IMR-90 (cell line): ENCODE measurements around the gene PTCH1. TPM values are rescaled to one million over a fixed set of nuclear protein-coding genes. Genes with fewer than 3 reads are reported as not detected.

ENCODE experiments used
- ATAC-seq: fragments of 200-7000 bp; cut with Tn5 transposase; 2 replicates; pipeline ENCODE4 v1.9.1; 2020; ENCODE audit warnings: low read depth, mild to moderate bottlenecking, moderate library complexity
- BruUV-seq: library from RNA; stranded (reverse); fragments of 400-500 nt; replicated peaks from 2 replicates; lab custom pipeline; 2021; lab: Mats Ljungman, UMichigan
- CTCF ChIA-PET: fragments of 300-600 bp; formaldehyde crosslinking; extraction: SDS; loops from one replicate; lab custom pipeline; 2021; ENCODE audit warnings: antibody characterized with exemption; lab: Yijun Ruan, JAX
- POLR2A ChIA-PET: fragments of 300-600 bp; sonication (Branson Sonifier 250); formaldehyde crosslinking; loops from one replicate; lab custom pipeline; 2022; ENCODE audit warnings: antibody characterized with exemption; ENCODE audit not compliant: unreplicated experiment; lab: Charles Lee
- DNase-seq: peaks from one replicate; pipeline ENCODE4 v3.0.0; 2013
- H2AFZ ChIP-seq: replicated peaks from 2 replicates; pipeline ENCODE3; 2013; ENCODE audit warnings: low read length, mild to moderate bottlenecking; ENCODE audit not compliant: poor library complexity
- H2AK5ac ChIP-seq: 2 replicates; pipeline ENCODE4 v1.6.1; 2013; ENCODE audit warnings: low read depth, low read length, inconsistent platforms
- H2AK9ac ChIP-seq: replicated peaks from 2 replicates; pipeline ENCODE3; 2013; ENCODE audit warnings: mild to moderate bottlenecking, low read depth, low read length, moderate library complexity; ENCODE audit not compliant: poor library complexity
- H2BK120ac ChIP-seq: 2 replicates; pipeline ENCODE4 v1.6.1; 2013; ENCODE audit warnings: low read depth, low read length, inconsistent platforms
- H2BK15ac ChIP-seq: 3 replicates; pipeline ENCODE4 v1.6.1; 2013; ENCODE audit warnings: low read depth, low read length, inconsistent platforms
- H2BK20ac ChIP-seq: 2 replicates; pipeline ENCODE4 v1.6.1; 2013; ENCODE audit warnings: low read depth, mild to moderate bottlenecking, inconsistent platforms, low read length, moderate library complexity
- H2BK5ac ChIP-seq: 2 replicates; pipeline ENCODE4 v1.6.1; 2013; ENCODE audit warnings: mild to moderate bottlenecking, low read depth, low read length, inconsistent platforms; ENCODE audit not compliant: poor library complexity, severe bottlenecking
- H3K14ac ChIP-seq: replicated peaks from 2 replicates; pipeline ENCODE4 v1.6.1; 2013; ENCODE audit warnings: low read depth, low read length, inconsistent platforms
- H3K18ac ChIP-seq: 2 replicates; pipeline ENCODE4 v1.6.1; 2013; ENCODE audit warnings: low read depth, low read length, control low read depth
- H3K23ac ChIP-seq: 2 replicates; pipeline ENCODE4 v1.6.1; 2013; ENCODE audit warnings: low read depth, low read length, inconsistent platforms
- H3K27ac ChIP-seq: 2 replicates; pipeline ENCODE4 v1.5.1; 2013; ENCODE audit warnings: mild to moderate bottlenecking, control low read depth, low read length; ENCODE audit not compliant: insufficient read depth
- H3K27me3 ChIP-seq: 2 replicates; pipeline ENCODE4 v1.6.1; 2013; ENCODE audit warnings: low read length; ENCODE audit not compliant: control insufficient read depth, insufficient read depth
- H3K36me3 ChIP-seq: 2 replicates; pipeline ENCODE4 v1.6.1; 2013; ENCODE audit warnings: low read length, mixed read lengths; ENCODE audit not compliant: control insufficient read depth, insufficient read depth
- H3K4ac ChIP-seq: 2 replicates; pipeline ENCODE4 v1.6.1; 2013; ENCODE audit warnings: low read depth, low read length, inconsistent platforms
- H3K4me1 ChIP-seq: 2 replicates; pipeline ENCODE4 v1.6.1; 2013; ENCODE audit warnings: low read length, mixed read lengths; ENCODE audit not compliant: control insufficient read depth, insufficient read depth
- H3K4me2 ChIP-seq: 2 replicates; pipeline ENCODE4 v1.6.1; 2013; ENCODE audit warnings: low read depth, mild to moderate bottlenecking, control low read depth, low read length, moderate library complexity
- H3K4me3 ChIP-seq: 2 replicates; pipeline ENCODE4 v1.5.1; 2013; ENCODE audit warnings: low read depth, mild to moderate bottlenecking, control low read depth, low read length, moderate library complexity; ENCODE audit not compliant: insufficient read depth
- H3K56ac ChIP-seq: 2 replicates; pipeline ENCODE4 v1.6.1; 2013; ENCODE audit warnings: low read length, inconsistent platforms; ENCODE audit not compliant: insufficient read depth; ENCODE audit errors: extremely low read depth
- H3K79me1 ChIP-seq, 2 experiments: 2 replicates each; pipeline ENCODE4 v1.6.1; 2013; ENCODE audit warnings: low read length in 2 of 2, inconsistent platforms in 1 of 2, low read depth in 1 of 2
- H3K9ac ChIP-seq: 2 replicates; pipeline ENCODE4 v1.6.1; 2013; ENCODE audit warnings: low read depth, low read length, control low read depth
- H3K9me1 ChIP-seq: 2 replicates; pipeline ENCODE4 v1.6.1; 2013; ENCODE audit warnings: low read length, inconsistent platforms; ENCODE audit not compliant: insufficient read depth
- H3K9me3 ChIP-seq: 2 replicates; pipeline ENCODE4 v1.6.1; 2013; ENCODE audit warnings: low read length; ENCODE audit not compliant: control insufficient read depth, insufficient read depth
- H4K20me1 ChIP-seq: 2 replicates; pipeline ENCODE4 v1.6.1; 2013; ENCODE audit warnings: low read length, inconsistent platforms; ENCODE audit not compliant: insufficient read depth
- H4K5ac ChIP-seq: 2 replicates; pipeline ENCODE4 v1.6.1; 2013; ENCODE audit warnings: mild to moderate bottlenecking, low read depth, low read length, control low read depth
- H4K8ac ChIP-seq, 2 experiments: 2 replicates each; pipeline ENCODE4 v1.6.1; 2013; ENCODE audit warnings: low read depth in 2 of 2, low read length in 2 of 2, control low read depth in 1 of 2, inconsistent platforms in 1 of 2
- H4K91ac ChIP-seq: 2 replicates; pipeline ENCODE4 v1.6.1; 2013; ENCODE audit warnings: low read depth, low read length, inconsistent platforms; ENCODE audit not compliant: insufficient read depth
- BHLHE40 ChIP-seq: fragments of 150-350 bp; IDR thresholded peaks from 2 replicates; pipeline ENCODE4 v1.6.1; 2016; ENCODE audit warnings: mild to moderate bottlenecking, low read depth, low read length
- CEBPB ChIP-seq: IDR thresholded peaks from 2 replicates; pipeline ENCODE4 v1.6.1; 2012; ENCODE audit warnings: low read depth, low read length, improper control_type of control experiment
- CHD1 ChIP-seq: IDR thresholded peaks from 2 replicates; pipeline ENCODE4 v1.6.1; 2012; ENCODE audit warnings: low read depth, low read length, improper control_type of control experiment
- FOS ChIP-seq: fragments of 150-350 bp; IDR thresholded peaks from 2 replicates; pipeline ENCODE4 v1.6.1; 2016; ENCODE audit warnings: low read depth, low read length
- MAFK ChIP-seq: IDR thresholded peaks from 2 replicates; pipeline ENCODE4 v1.6.1; 2012; ENCODE audit warnings: low read depth, low read length, improper control_type of control experiment
- MAZ ChIP-seq: IDR thresholded peaks from 2 replicates; pipeline ENCODE4 v1.6.1; 2012; ENCODE audit warnings: low read depth, mild to moderate bottlenecking, low read length, improper control_type of control experiment, moderate library complexity, borderline replicate concordance
- MXI1 ChIP-seq: IDR thresholded peaks from 2 replicates; pipeline ENCODE4 v1.6.1; 2012; ENCODE audit warnings: low read depth, mild to moderate bottlenecking, low read length, moderate library complexity, borderline replicate concordance
- NFE2L2 ChIP-seq: fragments of 150-350 bp; IDR thresholded peaks from 2 replicates; pipeline ENCODE4 v1.6.1; 2016; ENCODE audit warnings: low read depth, mild to moderate bottlenecking, low read length
- POLR2A ChIP-seq: IDR thresholded peaks from 2 replicates; pipeline ENCODE4 v1.6.1; 2012; ENCODE audit warnings: mild to moderate bottlenecking, low read depth, low read length
- RAD21 ChIP-seq: IDR thresholded peaks from 2 replicates; pipeline ENCODE4 v1.6.1; 2012; ENCODE audit warnings: low read length, improper control_type of control experiment
- RCOR1 ChIP-seq: IDR thresholded peaks from 2 replicates; pipeline ENCODE4 v1.6.1; 2012; ENCODE audit warnings: mild to moderate bottlenecking, low read length, improper control_type of control experiment; ENCODE audit not compliant: insufficient replicate concordance
- RFX5 ChIP-seq: IDR thresholded peaks from 2 replicates; pipeline ENCODE4 v1.8.0; 2012; ENCODE audit warnings: low read depth, mild to moderate bottlenecking, low read length, moderate library complexity
- SMC3 ChIP-seq: fragments of 150-350 bp; IDR thresholded peaks from 2 replicates; pipeline ENCODE4 v1.6.1; 2016; ENCODE audit warnings: low read depth, mild to moderate bottlenecking, antibody characterized with exemption, low read length, moderate library complexity
- WGBS, 2 experiments: methylation state at CpG; one replicate each; pipeline versions ENCODE4 v1.1.5 to v1.1.7; 2013; ENCODE audit warnings: missing lambda C conversion rate in 2 of 2; ENCODE audit not compliant: insufficient read length in 1 of 2; ENCODE audit errors: extremely low coverage in 2 of 2; 5-methylcytosine and 5-hydroxymethylcytosine counted together
- dilution Hi-C: fragments of 300-500 bp; cut with HindIII; formaldehyde crosslinking; loops from one replicate; pipeline ENCODE4 v1.14.3; 2018; ENCODE audit warnings: low sequenced_read_pairs; ENCODE audit not compliant: unreplicated experiment
- in situ Hi-C: fragments of 300-500 bp; cut with MboI; formaldehyde crosslinking; loops from 3 replicates; pipeline ENCODE4 v1.14.3; 2019; ENCODE audit warnings: low sequenced_read_pairs, inconsistent platforms, mixed read lengths
- intact Hi-C: fragments of 100-400 bp; cut with micrococcal nuclease; formaldehyde crosslinking; loops from 2 replicates; pipeline ENCODE4 v1.10.0; 2022
- polyA plus RNA-seq, 3 experiments: library from polyadenylated mRNA; depleted of rRNA; stranded (reverse); fragments of >200 nt; gene quantifications; 2 replicates each; pipeline ENCODE4 v1.2.3, GENCODE V29; 2012; ENCODE audit warnings: low replicate concordance in 1 of 3
- total RNA-seq: library from RNA; depleted of rRNA; stranded (reverse); fragments of >200 nt; gene quantifications from 2 replicates; pipeline ENCODE4 v1.2.3, GENCODE V29; 2012
- TF ChIP-seq, protein P1 (sequence below): fragments of 150-350 bp; IDR thresholded peaks from 2 replicates; pipeline ENCODE4 v1.6.1; 2017; ENCODE audit warnings: mild to moderate bottlenecking, antibody characterized with exemption, low read length, low read depth
- TF ChIP-seq, protein P2 (sequence below): conservative IDR thresholded peaks from 2 replicates; pipeline ENCODE4 v1.5.1; 2012; ENCODE audit warnings: mild to moderate bottlenecking, low read depth, low read length, improper control_type of control experiment
- TF ChIP-seq, protein P3 (sequence below): fragments of 150-350 bp; IDR thresholded peaks from 2 replicates; pipeline ENCODE4 v1.6.1; 2016; ENCODE audit warnings: low read depth, mild to moderate bottlenecking, low read length, moderate library complexity, borderline replicate concordance

PTCH1 gene
- total and polyA plus RNA-seq, 2 of the 4 experiments (the other 2 are of a cell fraction): 4.1 to 5.0 TPM

DNA sequence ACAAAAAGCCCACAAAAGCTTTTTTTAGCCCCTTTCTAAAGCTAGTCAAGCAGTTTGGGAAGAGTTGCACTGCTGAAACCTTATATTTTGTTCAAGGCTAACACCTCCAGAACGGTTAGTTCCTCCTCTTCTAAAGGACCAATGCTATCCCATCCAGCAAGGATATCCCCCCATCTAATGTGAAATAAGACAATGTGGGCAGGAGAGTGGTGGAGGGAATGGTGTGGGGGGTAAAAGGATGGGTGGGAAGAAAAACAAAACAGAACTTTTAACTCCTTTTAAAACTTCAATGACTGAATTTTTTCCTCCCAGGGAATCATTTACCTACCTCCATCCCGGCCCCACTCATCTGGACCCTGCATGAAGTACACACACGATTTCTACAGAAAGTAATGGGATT is 21.2 kb downstream of the PTCH1 start:
- Histone ChIP-seq H3K27ac (no peak overlapping the region), H2BK5ac (no peak overlapping the region), H3K4ac (no peak overlapping the region), H3K9ac (no peak overlapping the region), H2AFZ (no peak overlapping the region), H4K5ac (no peak overlapping the region), H2BK20ac (no peak overlapping the region), H3K18ac (no peak overlapping the region), H3K9me1 (peaks cover 20% of the 10 kb centered on the region; the same call in 1 of the 2 replicates), H3K4me2 (no peak overlapping the region), H3K9me3 (no peaks in the 10 kb centered on the region), H3K79me1 (peaks cover 31 to 70% of the 10 kb centered on the region in 2 experiments; a peak in 3 of 4 replicates), H4K20me1 (peaks cover 44% of the 10 kb centered on the region), H3K56ac (no peak overlapping the region), H3K23ac (no peak overlapping the region), H2AK9ac (no peak overlapping the region), H3K27me3 (no peaks in the 10 kb centered on the region), H2AK5ac (no peak overlapping the region), H4K91ac (0 out of 2 replicates have a peak overlapping the region, but pooled peaks have one; percentile 20), H3K14ac (no peak overlapping the region), H3K4me3 (no peak overlapping the region), H3K36me3 (peaks cover 4% of the 10 kb centered on the region; the same call in 1 of the 2 replicates), H4K8ac (no peak overlapping the region), H2BK120ac (no peak overlapping the region), H3K4me1 (peaks cover 24% of the 10 kb centered on the region), H2BK15ac (no peak overlapping the region)
- ChIA-PET CTCF (interaction anchor here (0.5 to 0.7 kb wide), 2 partner anchors 139 to 1482 kb away, joined by 3 to 5 read pairs; no protein-coding TSS in a partner anchor), POLR2A (no interaction called here)
- BruUV-seq: no TSS peak
- intact Hi-C loops: no loop called here
- in situ Hi-C loops: no loop called here
- WGBS, 2 experiments: no CpG with 5 or more reads among the region's 3 CpGs
- DNase-seq (no peak), ATAC-seq (no peak)
- dilution Hi-C loops: no loop called here
- TF ChIP-seq POLR2A: no peak
- no peak for TF ChIP-seq CEBPB
- TF ChIP-seq MAZ: no peak
- TF ChIP-seq NFE2L2: no peak
- TF ChIP-seq, protein P1, sequence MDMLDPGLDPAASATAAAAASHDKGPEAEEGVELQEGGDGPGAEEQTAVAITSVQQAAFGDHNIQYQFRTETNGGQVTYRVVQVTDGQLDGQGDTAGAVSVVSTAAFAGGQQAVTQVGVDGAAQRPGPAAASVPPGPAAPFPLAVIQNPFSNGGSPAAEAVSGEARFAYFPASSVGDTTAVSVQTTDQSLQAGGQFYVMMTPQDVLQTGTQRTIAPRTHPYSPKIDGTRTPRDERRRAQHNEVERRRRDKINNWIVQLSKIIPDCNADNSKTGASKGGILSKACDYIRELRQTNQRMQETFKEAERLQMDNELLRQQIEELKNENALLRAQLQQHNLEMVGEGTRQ: no peak
- TF ChIP-seq, protein P2, sequence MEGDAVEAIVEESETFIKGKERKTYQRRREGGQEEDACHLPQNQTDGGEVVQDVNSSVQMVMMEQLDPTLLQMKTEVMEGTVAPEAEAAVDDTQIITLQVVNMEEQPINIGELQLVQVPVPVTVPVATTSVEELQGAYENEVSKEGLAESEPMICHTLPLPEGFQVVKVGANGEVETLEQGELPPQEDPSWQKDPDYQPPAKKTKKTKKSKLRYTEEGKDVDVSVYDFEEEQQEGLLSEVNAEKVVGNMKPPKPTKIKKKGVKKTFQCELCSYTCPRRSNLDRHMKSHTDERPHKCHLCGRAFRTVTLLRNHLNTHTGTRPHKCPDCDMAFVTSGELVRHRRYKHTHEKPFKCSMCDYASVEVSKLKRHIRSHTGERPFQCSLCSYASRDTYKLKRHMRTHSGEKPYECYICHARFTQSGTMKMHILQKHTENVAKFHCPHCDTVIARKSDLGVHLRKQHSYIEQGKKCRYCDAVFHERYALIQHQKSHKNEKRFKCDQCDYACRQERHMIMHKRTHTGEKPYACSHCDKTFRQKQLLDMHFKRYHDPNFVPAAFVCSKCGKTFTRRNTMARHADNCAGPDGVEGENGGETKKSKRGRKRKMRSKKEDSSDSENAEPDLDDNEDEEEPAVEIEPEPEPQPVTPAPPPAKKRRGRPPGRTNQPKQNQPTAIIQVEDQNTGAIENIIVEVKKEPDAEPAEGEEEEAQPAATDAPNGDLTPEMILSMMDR: no peak
- TF ChIP-seq RFX5: no peak
- TF ChIP-seq SMC3: no peak
- no peak for TF ChIP-seq BHLHE40
- TF ChIP-seq, protein P3, sequence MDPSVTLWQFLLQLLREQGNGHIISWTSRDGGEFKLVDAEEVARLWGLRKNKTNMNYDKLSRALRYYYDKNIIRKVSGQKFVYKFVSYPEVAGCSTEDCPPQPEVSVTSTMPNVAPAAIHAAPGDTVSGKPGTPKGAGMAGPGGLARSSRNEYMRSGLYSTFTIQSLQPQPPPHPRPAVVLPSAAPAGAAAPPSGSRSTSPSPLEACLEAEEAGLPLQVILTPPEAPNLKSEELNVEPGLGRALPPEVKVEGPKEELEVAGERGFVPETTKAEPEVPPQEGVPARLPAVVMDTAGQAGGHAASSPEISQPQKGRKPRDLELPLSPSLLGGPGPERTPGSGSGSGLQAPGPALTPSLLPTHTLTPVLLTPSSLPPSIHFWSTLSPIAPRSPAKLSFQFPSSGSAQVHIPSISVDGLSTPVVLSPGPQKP: no peak
- TF ChIP-seq MAFK: no peak
- TF ChIP-seq RCOR1: no peak
- no peak for TF ChIP-seq MXI1
- no peak for TF ChIP-seq RAD21
- no peak for TF ChIP-seq FOS
- TF ChIP-seq CHD1: no peak
